Stimulated activated CD4-positive, alpha-beta T cell treated with anti-CD3 and anti-CD28 coated beads, TNF-alpha, amount 100 ng/mL, for 24 hours (primary cell): ENCODE measurements around the gene MTHFD2.
"Not testable (repeated sequence)": the region's sequence is repeated elsewhere in the genome, so short reads cannot be mapped to it uniquely, and the experiment has no call there.

ENCODE experiments used
- DNase-seq, 3 experiments: peaks; one replicate each; pipeline ENCODE4 v3.0.0-alpha.2; 2020; ENCODE audit warnings: low read depth in 3 of 3

Gene MTHFD2

GRCh38 chr2:74228772-74229171 is 30.4 kb downstream of the MTHFD2 start:
- DNase-seq = no peak

GRCh38 chr2:74229865-74230264 is 31.4 kb downstream of the MTHFD2 start:
- DNase-seq = not testable (repeated sequence)

GRCh38 chr2:74232426-74232825 is 34.0 kb downstream of the MTHFD2 start:
- DNase-seq = no peak

GRCh38 chr2:74233648-74234047 is 35.2 kb downstream of the MTHFD2 start:
- DNase-seq = no peak

- no peak for DNase-seq
Measured at GRCh38 chr2:74235041-74235440, 36.6 kb downstream of the MTHFD2 start.

GRCh38 chr2:74238879-74239278 is 40.5 kb downstream of the MTHFD2 start:
- DNase-seq = no peak

GRCh38 chr2:74239346-74239745 is 40.9 kb downstream of the MTHFD2 start:
- DNase-seq = no peak

- no peak for DNase-seq
Measured at GRCh38 chr2:74242354-74243071, 44.1 kb downstream of the MTHFD2 start.

- no peak for DNase-seq
Measured at GRCh38 chr2:74244286-74244685, 45.9 kb downstream of the MTHFD2 start.

GRCh38 chr2:74246496-74247195 is 48.2 kb downstream of the MTHFD2 start:
- DNase-seq = no peak

- DNase-seq = no peak
Measured at GRCh38 chr2:74249406-74250122, 51.1 kb downstream of the MTHFD2 start.

GRCh38 chr2:74250189-74250631 is 51.8 kb downstream of the MTHFD2 start:
- DNase-seq = peak; percentile 7 to 39 (median 16)

- DNase-seq = no peak
Measured at GRCh38 chr2:74252036-74252435, 53.6 kb downstream of the MTHFD2 start.

GRCh38 chr2:74252862-74253261 is 54.4 kb downstream of the MTHFD2 start:
- DNase-seq = no peak

- DNase-seq = no peak
Measured at GRCh38 chr2:74253306-74253970, 55.0 kb downstream of the MTHFD2 start.

- DNase-seq = no peak
Measured at GRCh38 chr2:74253971-74254310, 55.5 kb downstream of the MTHFD2 start.

- no peak for DNase-seq
Measured at GRCh38 chr2:74255660-74256213, 57.3 kb downstream of the MTHFD2 start.

GRCh38 chr2:74259191-74259590 is 60.8 kb downstream of the MTHFD2 start:
- DNase-seq = no peak

- no peak for DNase-seq
Measured at GRCh38 chr2:74259733-74260132, 61.3 kb downstream of the MTHFD2 start.

GRCh38 chr2:74260495-74260894 is 62.1 kb downstream of the MTHFD2 start:
- DNase-seq = no peak

- DNase-seq = no peak
Measured at GRCh38 chr2:74261204-74261864, 62.9 kb downstream of the MTHFD2 start.
